HEK293 (cell line): ENCODE results near the gene ZNF423.

Experiments
- CTCF ChIA-PET: fragments of 350-600 bp; formaldehyde crosslinking; extraction: SDS; loops from one replicate; lab custom pipeline; 2021; ENCODE audit warnings: antibody characterized with exemption; lab: Yijun Ruan, JAX
- POLR2A ChIA-PET: fragments of 300-600 bp; formaldehyde crosslinking; extraction: SDS; loops from one replicate; lab custom pipeline; 2020; ENCODE audit warnings: antibody characterized with exemption, inconsistent platforms; lab: Yijun Ruan, JAX
- H3K27ac ChIP-seq: fragments of 200-500 bp; sonication (Bioruptor generic); 2 replicates; pipeline ENCODE4 v1.5.1; 2014; ENCODE audit warnings: low read depth, low read length, control low read depth, inconsistent platforms; ENCODE audit errors: extremely low read depth
- H3K36me3 ChIP-seq, 2 experiments: fragments of 200-500 bp in 1 of 2; sonication (Bioruptor generic) in 1 of 2; 1 replicate in 1 of 2; 2 replicates in 1 of 2; pipeline ENCODE4 v1.5.1; 2014 to 2017; ENCODE audit warnings: inconsistent platforms in 2 of 2, low read length in 2 of 2; ENCODE audit not compliant: control insufficient read depth in 2 of 2, insufficient read depth in 1 of 2
- H3K4me1 ChIP-seq: fragments of 200-500 bp; sonication (Bioruptor generic); 2 replicates; pipeline ENCODE4 v1.5.1; 2014; ENCODE audit warnings: mild to moderate bottlenecking, low read length, inconsistent platforms; ENCODE audit not compliant: control insufficient read depth, insufficient read depth
- H3K4me3 ChIP-seq: 2 replicates; pipeline ENCODE4 v1.5.1; 2011; ENCODE audit warnings: low read depth, mild to moderate bottlenecking, control low read depth, low read length, moderate library complexity
- H3K9me3 ChIP-seq: fragments of 200-500 bp; sonication (Bioruptor generic); 2 replicates; pipeline ENCODE4 v1.5.1; 2014; ENCODE audit warnings: low read depth, low read length, inconsistent platforms; ENCODE audit not compliant: control insufficient read depth, insufficient read depth
- BCL11A ChIP-seq: fragments of 450-650 bp; formaldehyde crosslinking; IDR thresholded peaks from 2 replicates; pipeline ENCODE4 v1.5.1; 2016; ENCODE audit warnings: low read depth, missing biosample characterization, missing genetic modification characterization
- BCL11B ChIP-seq: fragments of 450-650 bp; formaldehyde crosslinking; IDR thresholded peaks from 2 replicates; pipeline ENCODE4 v1.5.1; 2016; ENCODE audit warnings: low read depth, missing biosample characterization, missing genetic modification characterization
- OSR2 ChIP-seq: fragments of 450-650 bp; formaldehyde crosslinking; IDR thresholded peaks from 2 replicates; pipeline ENCODE4 v1.5.1; 2016; ENCODE audit warnings: missing biosample characterization, missing genetic modification characterization
- ZBTB7A ChIP-seq: fragments of 450-650 bp; formaldehyde crosslinking; IDR thresholded peaks from 2 replicates; pipeline ENCODE4 v1.5.1; 2016; ENCODE audit warnings: low read depth, missing biosample characterization, missing genetic modification characterization
- ZEB2 ChIP-seq: fragments of 450-650 bp; formaldehyde crosslinking; IDR thresholded peaks from 2 replicates; pipeline ENCODE4 v1.5.1; 2016; ENCODE audit warnings: missing biosample characterization, missing genetic modification characterization
- ZFP3 ChIP-seq: fragments of 450-650 bp; formaldehyde crosslinking; IDR thresholded peaks from 2 replicates; pipeline ENCODE4 v1.5.1; 2016; ENCODE audit warnings: low read depth, missing biosample characterization, missing genetic modification characterization
- ZNF292 ChIP-seq: fragments of 450-650 bp; formaldehyde crosslinking; IDR thresholded peaks from 2 replicates; pipeline ENCODE4 v1.5.1; 2016; ENCODE audit warnings: low read depth, missing biosample characterization, missing genetic modification characterization, borderline replicate concordance
- ZNF324 ChIP-seq: fragments of 450-650 bp; formaldehyde crosslinking; IDR thresholded peaks from 2 replicates; pipeline ENCODE4 v1.5.1; 2016; ENCODE audit warnings: missing biosample characterization, missing genetic modification characterization
- ZNF354C ChIP-seq: fragments of 450-650 bp; formaldehyde crosslinking; IDR thresholded peaks from 2 replicates; pipeline ENCODE4 v1.5.1; 2016; ENCODE audit warnings: missing biosample characterization, missing genetic modification characterization, low read depth, borderline replicate concordance
- ZNF394 ChIP-seq: fragments of 450-650 bp; formaldehyde crosslinking; IDR thresholded peaks from 2 replicates; pipeline ENCODE4 v1.5.1; 2016; ENCODE audit warnings: missing biosample characterization, missing genetic modification characterization, mild to moderate bottlenecking, moderate library complexity, borderline replicate concordance
- ZNF473 ChIP-seq: fragments of 450-650 bp; formaldehyde crosslinking; IDR thresholded peaks from 2 replicates; pipeline ENCODE4 v1.5.1; 2017; ENCODE audit warnings: missing biosample characterization, missing genetic modification characterization
- ZNF544 ChIP-seq: fragments of 450-650 bp; formaldehyde crosslinking; IDR thresholded peaks from 2 replicates; pipeline ENCODE4 v1.5.0; 2017; ENCODE audit warnings: missing biosample characterization, missing genetic modification characterization
- ZNF558 ChIP-seq: fragments of 450-650 bp; formaldehyde crosslinking; IDR thresholded peaks from 2 replicates; pipeline ENCODE4 v1.5.1; 2016; ENCODE audit warnings: missing biosample characterization, missing genetic modification characterization
- TF ChIP-seq, protein P1 (sequence below): fragments of 450-650 bp; formaldehyde crosslinking; conservative IDR thresholded peaks from 2 replicates; pipeline ENCODE4 v1.5.1; 2016; ENCODE audit warnings: low read depth, missing biosample characterization, missing genetic modification characterization
- TF ChIP-seq, protein P2 (sequence below): fragments of 450-650 bp; formaldehyde crosslinking; IDR thresholded peaks from 2 replicates; pipeline ENCODE4 v1.5.1; 2016; ENCODE audit warnings: missing biosample characterization, missing genetic modification characterization
- TF ChIP-seq, protein P3 (sequence below): IDR thresholded peaks from 2 replicates; pipeline ENCODE4 v1.6.1; 2011; ENCODE audit warnings: mild to moderate bottlenecking, low read depth, low read length, borderline replicate concordance
- TF ChIP-seq, protein P4 (sequence below): fragments of 450-650 bp; formaldehyde crosslinking; optimal IDR thresholded peaks from 2 replicates; pipeline ENCODE3; 2016; ENCODE audit warnings: missing biosample characterization, mild to moderate bottlenecking, missing genetic modification characterization

ZNF423 gene

DNA sequence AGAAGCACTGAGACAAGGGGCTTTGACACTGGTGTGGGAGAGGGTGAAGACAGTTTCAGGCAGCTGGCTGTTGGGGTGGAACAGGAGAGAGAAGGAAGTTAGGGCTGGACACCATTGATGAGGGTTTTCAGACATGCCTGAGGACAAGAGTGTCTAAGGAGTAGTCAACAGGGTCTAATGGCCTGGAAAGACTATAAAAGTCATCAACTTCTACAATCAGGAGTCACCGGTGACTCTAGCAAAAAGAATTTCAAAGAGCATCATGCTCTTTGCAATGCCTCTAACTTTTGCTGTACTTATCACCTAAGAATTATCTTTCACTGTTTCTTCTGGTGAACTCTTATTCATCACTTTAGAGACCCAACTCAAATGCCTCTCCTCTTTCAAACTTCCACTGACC is 268.4 kb downstream of the ZNF423 start:
- TF ChIP-seq, protein P1, sequence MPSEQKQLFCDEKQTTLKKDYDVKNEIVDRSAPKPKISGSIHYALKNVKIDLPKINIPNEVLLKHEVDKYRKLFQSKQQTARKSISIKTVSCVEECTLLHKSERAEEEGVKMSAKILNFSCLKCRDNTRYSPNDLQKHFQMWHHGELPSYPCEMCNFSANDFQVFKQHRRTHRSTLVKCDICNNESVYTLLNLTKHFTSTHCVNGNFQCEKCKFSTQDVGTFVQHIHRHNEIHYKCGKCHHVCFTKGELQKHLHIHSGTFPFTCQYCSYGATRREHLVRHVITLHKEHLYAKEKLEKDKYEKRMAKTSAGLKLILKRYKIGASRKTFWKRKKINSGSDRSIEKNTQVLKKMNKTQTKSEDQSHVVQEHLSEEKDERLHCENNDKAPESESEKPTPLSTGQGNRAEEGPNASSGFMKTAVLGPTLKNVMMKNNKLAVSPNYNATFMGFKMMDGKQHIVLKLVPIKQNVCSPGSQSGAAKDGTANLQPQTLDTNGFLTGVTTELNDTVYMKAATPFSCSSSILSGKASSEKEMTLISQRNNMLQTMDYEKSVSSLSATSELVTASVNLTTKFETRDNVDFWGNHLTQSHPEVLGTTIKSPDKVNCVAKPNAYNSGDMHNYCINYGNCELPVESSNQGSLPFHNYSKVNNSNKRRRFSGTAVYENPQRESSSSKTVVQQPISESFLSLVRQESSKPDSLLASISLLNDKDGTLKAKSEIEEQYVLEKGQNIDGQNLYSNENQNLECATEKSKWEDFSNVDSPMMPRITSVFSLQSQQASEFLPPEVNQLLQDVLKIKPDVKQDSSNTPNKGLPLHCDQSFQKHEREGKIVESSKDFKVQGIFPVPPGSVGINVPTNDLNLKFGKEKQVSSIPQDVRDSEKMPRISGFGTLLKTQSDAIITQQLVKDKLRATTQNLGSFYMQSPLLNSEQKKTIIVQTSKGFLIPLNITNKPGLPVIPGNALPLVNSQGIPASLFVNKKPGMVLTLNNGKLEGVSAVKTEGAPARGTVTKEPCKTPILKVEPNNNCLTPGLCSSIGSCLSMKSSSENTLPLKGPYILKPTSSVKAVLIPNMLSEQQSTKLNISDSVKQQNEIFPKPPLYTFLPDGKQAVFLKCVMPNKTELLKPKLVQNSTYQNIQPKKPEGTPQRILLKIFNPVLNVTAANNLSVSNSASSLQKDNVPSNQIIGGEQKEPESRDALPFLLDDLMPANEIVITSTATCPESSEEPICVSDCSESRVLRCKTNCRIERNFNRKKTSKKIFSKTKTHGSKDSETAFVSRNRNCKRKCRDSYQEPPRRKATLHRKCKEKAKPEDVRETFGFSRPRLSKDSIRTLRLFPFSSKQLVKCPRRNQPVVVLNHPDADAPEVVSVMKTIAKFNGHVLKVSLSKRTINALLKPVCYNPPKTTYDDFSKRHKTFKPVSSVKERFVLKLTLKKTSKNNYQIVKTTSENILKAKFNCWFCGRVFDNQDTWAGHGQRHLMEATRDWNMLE (tag by site-specific recombination): no peak
- TF ChIP-seq BCL11B (tag by site-specific recombination) (no peak), ZEB2 (tag by site-specific recombination) (no peak), OSR2 (tag by site-specific recombination) (no peak), BCL11A (tag by site-specific recombination) (no peak), ZNF473 (tag by site-specific recombination) (no peak), ZNF544 (tag by site-specific recombination) (no peak), ZFP3 (no peak), ZNF354C (tag by site-specific recombination) (no peak), ZNF394 (tag by site-specific recombination) (no peak), ZNF292 (no peak), ZNF558 (tag by site-specific recombination) (no peak), ZBTB7A (tag by site-specific recombination) (no peak), ZNF324 (no peak)
- TF ChIP-seq, protein P2, sequence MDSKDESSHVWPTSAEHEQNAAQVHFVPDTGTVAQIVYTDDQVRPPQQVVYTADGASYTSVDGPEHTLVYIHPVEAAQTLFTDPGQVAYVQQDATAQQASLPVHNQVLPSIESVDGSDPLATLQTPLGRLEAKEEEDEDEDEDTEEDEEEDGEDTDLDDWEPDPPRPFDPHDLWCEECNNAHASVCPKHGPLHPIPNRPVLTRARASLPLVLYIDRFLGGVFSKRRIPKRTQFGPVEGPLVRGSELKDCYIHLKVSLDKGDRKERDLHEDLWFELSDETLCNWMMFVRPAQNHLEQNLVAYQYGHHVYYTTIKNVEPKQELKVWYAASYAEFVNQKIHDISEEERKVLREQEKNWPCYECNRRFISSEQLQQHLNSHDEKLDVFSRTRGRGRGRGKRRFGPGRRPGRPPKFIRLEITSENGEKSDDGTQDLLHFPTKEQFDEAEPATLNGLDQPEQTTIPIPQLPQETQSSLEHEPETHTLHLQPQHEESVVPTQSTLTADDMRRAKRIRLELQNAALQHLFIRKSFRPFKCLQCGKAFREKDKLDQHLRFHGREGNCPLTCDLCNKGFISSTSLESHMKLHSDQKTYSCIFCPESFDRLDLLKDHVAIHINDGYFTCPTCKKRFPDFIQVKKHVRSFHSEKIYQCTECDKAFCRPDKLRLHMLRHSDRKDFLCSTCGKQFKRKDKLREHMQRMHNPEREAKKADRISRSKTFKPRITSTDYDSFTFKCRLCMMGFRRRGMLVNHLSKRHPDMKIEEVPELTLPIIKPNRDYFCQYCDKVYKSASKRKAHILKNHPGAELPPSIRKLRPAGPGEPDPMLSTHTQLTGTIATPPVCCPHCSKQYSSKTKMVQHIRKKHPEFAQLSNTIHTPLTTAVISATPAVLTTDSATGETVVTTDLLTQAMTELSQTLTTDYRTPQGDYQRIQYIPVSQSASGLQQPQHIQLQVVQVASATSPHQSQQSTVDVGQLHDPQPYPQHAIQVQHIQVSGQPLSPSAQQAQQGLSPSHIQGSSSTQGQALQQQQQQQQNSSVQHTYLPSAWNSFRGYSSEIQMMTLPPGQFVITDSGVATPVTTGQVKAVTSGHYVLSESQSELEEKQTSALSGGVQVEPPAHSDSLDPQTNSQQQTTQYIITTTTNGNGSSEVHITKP (tag by site-specific recombination): no peak
- TF ChIP-seq, protein P3, sequence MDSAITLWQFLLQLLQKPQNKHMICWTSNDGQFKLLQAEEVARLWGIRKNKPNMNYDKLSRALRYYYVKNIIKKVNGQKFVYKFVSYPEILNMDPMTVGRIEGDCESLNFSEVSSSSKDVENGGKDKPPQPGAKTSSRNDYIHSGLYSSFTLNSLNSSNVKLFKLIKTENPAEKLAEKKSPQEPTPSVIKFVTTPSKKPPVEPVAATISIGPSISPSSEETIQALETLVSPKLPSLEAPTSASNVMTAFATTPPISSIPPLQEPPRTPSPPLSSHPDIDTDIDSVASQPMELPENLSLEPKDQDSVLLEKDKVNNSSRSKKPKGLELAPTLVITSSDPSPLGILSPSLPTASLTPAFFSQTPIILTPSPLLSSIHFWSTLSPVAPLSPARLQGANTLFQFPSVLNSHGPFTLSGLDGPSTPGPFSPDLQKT: no peak
- TF ChIP-seq, protein P4, sequence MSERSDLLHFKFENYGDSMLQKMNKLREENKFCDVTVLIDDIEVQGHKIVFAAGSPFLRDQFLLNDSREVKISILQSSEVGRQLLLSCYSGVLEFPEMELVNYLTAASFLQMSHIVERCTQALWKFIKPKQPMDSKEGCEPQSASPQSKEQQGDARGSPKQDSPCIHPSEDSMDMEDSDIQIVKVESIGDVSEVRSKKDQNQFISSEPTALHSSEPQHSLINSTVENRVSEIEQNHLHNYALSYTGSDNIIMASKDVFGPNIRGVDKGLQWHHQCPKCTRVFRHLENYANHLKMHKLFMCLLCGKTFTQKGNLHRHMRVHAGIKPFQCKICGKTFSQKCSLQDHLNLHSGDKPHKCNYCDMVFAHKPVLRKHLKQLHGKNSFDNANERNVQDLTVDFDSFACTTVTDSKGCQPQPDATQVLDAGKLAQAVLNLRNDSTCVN (tag by site-specific recombination): no peak
- ChIA-PET POLR2A (no interaction called here), CTCF (interaction anchor here (0.6 kb wide), 1 partner anchor 702 kb away, joined by 3 read pairs; no protein-coding TSS in a partner anchor)
- no peaks in the 10 kb centered on the region for H3K9me3 ChIP-seq
- H3K36me3 ChIP-seq: no peaks in the 10 kb centered on the region
- H3K4me3 ChIP-seq: no peak overlapping the region
- no peaks in the 10 kb centered on the region for H3K4me1 ChIP-seq
- no peak overlapping the region for H3K27ac ChIP-seq
